Endodermal cell (in vitro differentiated cells): ENCODE measurements around the gene ASCC1. TPM values are rescaled to one million over a fixed set of nuclear protein-coding genes. Genes with fewer than 3 reads are reported as not detected.
A peak's percentile ranks its signal among the peaks of the same experiment; 100 is the strongest.

Experiments used
- DNase-seq: peaks from one replicate; pipeline ENCODE4 v3.0.0-alpha.2; 2017
- H3K27ac ChIP-seq: 2 replicates; pipeline ENCODE4 v1.5.1; 2013; ENCODE audit warnings: mild to moderate bottlenecking, low read depth, low read length, moderate library complexity
- H3K27me3 ChIP-seq: 2 replicates; pipeline ENCODE4 v1.6.1; 2013; ENCODE audit warnings: mild to moderate bottlenecking, low read length, moderate library complexity; ENCODE audit not compliant: insufficient read depth, control insufficient read depth, poor library complexity, severe bottlenecking
- H3K36me3 ChIP-seq: 2 replicates; pipeline ENCODE4 v1.7.0; 2013; ENCODE audit warnings: mild to moderate bottlenecking, low read length, moderate library complexity; ENCODE audit not compliant: control insufficient read depth, insufficient read depth
- H3K4me1 ChIP-seq: one replicate; pipeline ENCODE4 v1.7.0; 2013; ENCODE audit warnings: low read length; ENCODE audit not compliant: control insufficient read depth, insufficient read depth
- H3K4me3 ChIP-seq: 2 replicates; pipeline ENCODE4 v1.5.1; 2013; ENCODE audit warnings: mild to moderate bottlenecking, low read length, moderate library complexity
- H3K9ac ChIP-seq: 2 replicates; pipeline ENCODE4 v1.6.1; 2013; ENCODE audit warnings: mild to moderate bottlenecking, low read length, moderate library complexity; ENCODE audit not compliant: poor library complexity, severe bottlenecking; ENCODE audit errors: extremely low read depth
- H3K9me3 ChIP-seq: 2 replicates; pipeline ENCODE4 v1.6.1; 2013; ENCODE audit warnings: mild to moderate bottlenecking, low read length, moderate library complexity; ENCODE audit not compliant: control insufficient read depth
- H3K27ac Mint-ChIP-seq: 2 replicates; pipeline ENCODE4 v1.8.0; 2020; ENCODE audit warnings: mixed read lengths
- H3K27me3 Mint-ChIP-seq: 2 replicates; pipeline ENCODE4 v1.8.0; 2021; ENCODE audit warnings: mild to moderate bottlenecking, mixed read lengths; ENCODE audit not compliant: insufficient read depth
- H3K36me3 Mint-ChIP-seq: 2 replicates; pipeline ENCODE4 v1.8.0; 2020; ENCODE audit warnings: low read depth, mixed read lengths
- H3K4me1 Mint-ChIP-seq: 2 replicates; pipeline ENCODE4 v1.8.0; 2020; ENCODE audit warnings: mixed read lengths
- H3K4me3 Mint-ChIP-seq: 2 replicates; pipeline ENCODE4 v1.8.0; 2020; ENCODE audit warnings: mild to moderate bottlenecking, moderate library complexity, mixed read lengths
- H3K9me3 Mint-ChIP-seq: 2 replicates; pipeline ENCODE4 v1.8.0; 2020; ENCODE audit warnings: mild to moderate bottlenecking, mixed read lengths
- WGBS, 2 experiments: methylation state at CpG; one replicate each; pipeline versions ENCODE4 v1.1.5 to v1.1.7; 2013; ENCODE audit warnings: missing lambda C conversion rate in 2 of 2, mixed read lengths in 1 of 2; ENCODE audit not compliant: insufficient coverage in 1 of 2, insufficient read length in 1 of 2; 5-methylcytosine and 5-hydroxymethylcytosine counted together
- total RNA-seq, 2 donors: library from RNA; stranded (reverse); fragmentation: NEBNext Ultra II Directional in 1 of 2; extraction: Animal tissue kit (Norgen Biotek cat#: 25700) in 1 of 2; gene quantifications; 2 replicates in 1 of 2; 3 replicates in 1 of 2; pipeline ENCODE4 v1.2.1, GENCODE V29; 2021
- TF ChIP-seq, protein P1 (sequence below): fragments of 200-600 bp; sonication (generic); conservative IDR thresholded peaks from 2 replicates; pipeline ENCODE4 v1.5.0; 2021; ENCODE audit warnings: antibody characterized with exemption, mild to moderate bottlenecking

Gene ASCC1
- total RNA-seq, 2 donors from 2014 or later: 29.2 to 34.0 TPM

DNA sequence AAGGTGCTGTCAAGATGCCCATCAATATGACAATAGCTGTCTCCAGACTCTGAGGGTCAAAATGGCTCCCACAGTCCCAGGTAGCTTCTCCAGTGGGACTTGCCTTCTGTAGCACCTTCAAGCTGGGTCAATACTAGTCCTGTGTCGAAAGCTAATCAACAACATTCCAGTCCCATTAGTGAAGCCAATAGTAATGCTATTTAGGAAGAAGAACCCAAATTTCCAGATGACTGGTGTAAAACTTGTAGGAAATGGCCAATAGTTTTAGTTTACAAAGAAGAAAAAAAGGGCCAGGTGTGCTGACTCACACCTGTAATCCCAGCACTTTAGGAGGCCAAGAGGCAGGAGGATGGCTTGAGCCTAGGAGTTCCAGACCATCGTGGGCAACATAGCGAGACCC lies 125.8 kb downstream of the ASCC1 start:
- Histone ChIP-seq H3K4me1 (peaks cover 7% of the 10 kb centered on the region), H3K4me3 (no peak overlapping the region), H3K9ac (no peak overlapping the region), H3K27ac (no peak overlapping the region), H3K9me3 (no peaks in the 10 kb centered on the region), H3K27me3 (peaks cover 50% of the 10 kb centered on the region), H3K36me3 (peaks cover 2% of the 10 kb centered on the region)
- Mint-ChIP-seq H3K27me3 (peaks cover 39% of the 10 kb centered on the region), H3K27ac (no peak overlapping the region), H3K4me3 (no peak overlapping the region), H3K9me3 (no peaks in the 10 kb centered on the region), H3K4me1 (peaks cover 23% of the 10 kb centered on the region), H3K36me3 (peaks cover 3% of the 10 kb centered on the region)
- 83 to 91% methylated on average over 1 to 3 of the region's 3 CpGs for WGBS, 2 experiments
- DNase-seq: no peak
- TF ChIP-seq, protein P1, sequence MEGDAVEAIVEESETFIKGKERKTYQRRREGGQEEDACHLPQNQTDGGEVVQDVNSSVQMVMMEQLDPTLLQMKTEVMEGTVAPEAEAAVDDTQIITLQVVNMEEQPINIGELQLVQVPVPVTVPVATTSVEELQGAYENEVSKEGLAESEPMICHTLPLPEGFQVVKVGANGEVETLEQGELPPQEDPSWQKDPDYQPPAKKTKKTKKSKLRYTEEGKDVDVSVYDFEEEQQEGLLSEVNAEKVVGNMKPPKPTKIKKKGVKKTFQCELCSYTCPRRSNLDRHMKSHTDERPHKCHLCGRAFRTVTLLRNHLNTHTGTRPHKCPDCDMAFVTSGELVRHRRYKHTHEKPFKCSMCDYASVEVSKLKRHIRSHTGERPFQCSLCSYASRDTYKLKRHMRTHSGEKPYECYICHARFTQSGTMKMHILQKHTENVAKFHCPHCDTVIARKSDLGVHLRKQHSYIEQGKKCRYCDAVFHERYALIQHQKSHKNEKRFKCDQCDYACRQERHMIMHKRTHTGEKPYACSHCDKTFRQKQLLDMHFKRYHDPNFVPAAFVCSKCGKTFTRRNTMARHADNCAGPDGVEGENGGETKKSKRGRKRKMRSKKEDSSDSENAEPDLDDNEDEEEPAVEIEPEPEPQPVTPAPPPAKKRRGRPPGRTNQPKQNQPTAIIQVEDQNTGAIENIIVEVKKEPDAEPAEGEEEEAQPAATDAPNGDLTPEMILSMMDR: no peak

DNA sequence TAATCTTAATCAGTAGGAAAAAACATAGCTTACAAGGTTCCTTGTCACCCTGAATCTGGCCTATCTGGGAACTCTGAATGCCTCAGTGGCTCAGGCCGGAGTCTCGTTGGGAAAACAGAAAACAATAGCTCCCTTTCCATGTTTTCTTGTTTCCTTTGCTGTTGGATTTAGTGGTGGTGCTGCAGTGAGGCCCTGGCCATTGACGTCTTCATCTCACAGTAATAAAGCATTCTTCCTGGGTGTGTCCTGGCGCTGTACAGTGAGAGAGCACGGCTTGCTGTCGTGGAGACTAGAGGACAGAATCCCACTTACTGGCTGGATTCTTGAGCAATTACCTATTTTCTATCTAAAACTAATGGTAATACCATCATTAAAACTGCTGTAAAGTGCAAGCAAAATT lies 126.5 kb downstream of the ASCC1 start:
- H3K9me3 Mint-ChIP-seq: no peaks in the 10 kb centered on the region
- H3K36me3 Mint-ChIP-seq: peaks cover 3% of the 10 kb centered on the region
- peaks cover 23% of the 10 kb centered on the region for H3K4me1 Mint-ChIP-seq
- peaks cover 7% of the 10 kb centered on the region for H3K4me1 ChIP-seq
- no peak overlapping the region for H3K4me3 Mint-ChIP-seq
- H3K36me3 ChIP-seq: no peaks in the 10 kb centered on the region
- H3K9me3 ChIP-seq: no peaks in the 10 kb centered on the region
- TF ChIP-seq, protein P1: no peak
- no peak overlapping the region for H3K27ac ChIP-seq
- 17 to 67% methylated on average over 2 to 6 of the region's 6 CpGs for WGBS, 2 experiments
- H3K4me3 ChIP-seq: no peak overlapping the region
- peak overlapping the region; percentile 75 for H3K27ac Mint-ChIP-seq
- DNase-seq: no peak
- H3K9ac ChIP-seq: no peak overlapping the region
- H3K27me3 Mint-ChIP-seq: peaks cover 46% of the 10 kb centered on the region
- H3K27me3 ChIP-seq: peaks cover 57% of the 10 kb centered on the region

DNA sequence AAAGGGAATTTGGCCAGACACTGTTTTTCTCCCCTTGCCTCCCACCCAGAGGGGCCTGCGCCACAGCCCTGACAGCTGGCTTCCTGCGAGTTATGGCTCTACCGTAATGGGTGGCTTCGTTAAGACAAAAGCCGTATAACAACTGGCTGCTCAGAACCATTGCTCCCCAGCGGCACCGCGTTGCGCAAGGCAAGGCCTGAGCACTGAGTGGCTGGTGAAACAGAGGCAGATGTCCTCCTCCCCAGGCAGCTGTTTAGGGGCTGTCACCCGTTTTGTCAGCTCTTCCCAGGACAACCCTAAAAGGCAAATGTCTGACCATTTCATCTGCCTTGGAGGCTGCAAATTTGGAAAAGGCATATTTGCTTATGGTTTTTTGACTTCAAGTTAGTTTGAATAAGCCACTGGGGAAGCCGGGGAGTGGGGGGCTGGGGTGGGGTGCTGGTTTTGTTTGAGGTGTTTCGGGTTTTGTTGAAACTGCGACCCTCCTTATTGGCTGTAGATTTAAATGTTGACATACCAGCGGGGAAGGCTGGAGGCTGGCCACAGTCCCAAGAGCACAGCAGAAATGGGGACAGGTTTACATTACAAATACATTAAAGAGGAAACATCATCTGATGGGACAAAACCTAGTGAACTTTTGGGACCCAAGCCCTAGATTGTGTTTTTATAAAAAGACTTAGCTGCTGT lies 127.0 kb downstream of the ASCC1 start:
- no peak overlapping the region for H3K27ac ChIP-seq
- Mint-ChIP-seq H3K27ac (no peak overlapping the region), H3K4me1 (peaks cover 23% of the 10 kb centered on the region), H3K9me3 (no peaks in the 10 kb centered on the region), H3K36me3 (peaks cover 3% of the 10 kb centered on the region), H3K27me3 (peaks cover 47% of the 10 kb centered on the region), H3K4me3 (peak overlapping the region; percentile 55)
- H3K27me3 ChIP-seq: peaks cover 59% of the 10 kb centered on the region
- no peaks in the 10 kb centered on the region for H3K9me3 ChIP-seq
- no peaks in the 10 kb centered on the region for H3K36me3 ChIP-seq
- 25 to 40% methylated on average over 2 to 14 of the region's 14 CpGs for WGBS, 2 experiments
- H3K4me3 ChIP-seq: peak overlapping the region; percentile 73
- DNase-seq: peak; percentile 72
- no peak overlapping the region for H3K9ac ChIP-seq
- peaks cover 7% of the 10 kb centered on the region for H3K4me1 ChIP-seq
- TF ChIP-seq, protein P1: no peak
